Measurements from ENCODE around the gene HPN.

Gene HPN

GRCh38 chr19:35009424-35010415, 31.8 kb upstream of the HPN start:
- Histone ChIP-seq H4K20me1 (ENCODE audit: control insufficient read depth, insufficient read depth, low read depth, low read length) (peaks cover 2% of the 10 kb centered on the region; the same call in 1 of the 2 replicates), H3K27ac (ENCODE audit: low read depth, low read length) (no peak overlapping the region)

GRCh38 chr19:35011091-35011689, 30.3 kb upstream of the HPN start:
- peaks cover 82% of the 10 kb centered on the region for H3K36me3 ChIP-seq (ENCODE audit: control insufficient read depth, low read length)
- H3K4me2 ChIP-seq (ENCODE audit: low read length) = no peak overlapping the region
- H3K9me3 ChIP-seq (ENCODE audit: control insufficient read depth, insufficient read depth, low read length) = no peaks in the 10 kb centered on the region
- H3K4me3 ChIP-seq (ENCODE audit: low read length) = no peak overlapping the region
- TF ChIP-seq CTCF (IDR thresholded peaks at IDR 0.05; ENCODE audit: low read depth, low read length, poor library complexity, severe bottlenecking) (no peak), EZH2phosphoT487 (IDR thresholded peaks at IDR 0.05; ENCODE audit: borderline replicate concordance, low read length) (no peak)
- H3K79me2 ChIP-seq (ENCODE audit: control insufficient read depth, low read length) = peaks cover 10% of the 10 kb centered on the region
- H3K27me3 ChIP-seq (ENCODE audit: control insufficient read depth, low read length) = no peaks in the 10 kb centered on the region
- peaks cover 10% of the 10 kb centered on the region; the same call in 1 of the 2 replicates for H3K4me1 ChIP-seq (ENCODE audit: control insufficient read depth, low read length)
- H3K27ac ChIP-seq (ENCODE audit: low read depth, low read length) = no peak overlapping the region
- no peaks in the 10 kb centered on the region for H3F3A ChIP-seq (ENCODE audit: control insufficient read depth, insufficient read depth)
- H4K20me1 ChIP-seq (ENCODE audit: control insufficient read depth, insufficient read depth, low read depth, low read length) = no peaks in the 10 kb centered on the region; the same call in 1 of the 2 replicates
- no peaks in the 10 kb centered on the region for H3K9me2 ChIP-seq (replicated peaks; ENCODE audit: control insufficient read depth, low read length)

More at GRCh38 chr19:35009424-35010415, 31.8 kb upstream of the HPN start:
- Histone ChIP-seq H3K36me3 (ENCODE audit: control insufficient read depth, low read length) (peaks cover 79% of the 10 kb centered on the region), H3K9me3 (ENCODE audit: control insufficient read depth, insufficient read depth, low read length) (no peaks in the 10 kb centered on the region), H3K4me1 (ENCODE audit: control insufficient read depth, low read length) (peaks cover 10% of the 10 kb centered on the region; the same call in 1 of the 2 replicates), H3K4me3 (ENCODE audit: low read length) (no peak overlapping the region), H3K27me3 (ENCODE audit: control insufficient read depth, low read length) (no peaks in the 10 kb centered on the region), H3F3A (ENCODE audit: control insufficient read depth, insufficient read depth) (no peaks in the 10 kb centered on the region), H3K4me2 (ENCODE audit: low read length) (no peak overlapping the region), H3K79me2 (ENCODE audit: control insufficient read depth, low read length) (peaks cover 25% of the 10 kb centered on the region), H3K9me2 (replicated peaks; ENCODE audit: control insufficient read depth, low read length) (no peaks in the 10 kb centered on the region)
- TF ChIP-seq EZH2phosphoT487 (IDR thresholded peaks at IDR 0.05; ENCODE audit: borderline replicate concordance, low read length) (no peak), CTCF (IDR thresholded peaks at IDR 0.05; ENCODE audit: low read depth, low read length, poor library complexity, severe bottlenecking) (no peak)

- H3K79me2 ChIP-seq (ENCODE audit: control insufficient read depth, low read length) = peaks cover 2% of the 10 kb centered on the region
- no peak overlapping the region for H3K4me2 ChIP-seq (ENCODE audit: low read length)
- no peaks in the 10 kb centered on the region for H3K27me3 ChIP-seq (ENCODE audit: control insufficient read depth, low read length)
- TF ChIP-seq EZH2phosphoT487 (IDR thresholded peaks at IDR 0.05; ENCODE audit: borderline replicate concordance, low read length) = no peak
- peaks cover 10% of the 10 kb centered on the region; the same call in 1 of the 2 replicates for H3K4me1 ChIP-seq (ENCODE audit: control insufficient read depth, low read length)
- H3K27ac ChIP-seq (ENCODE audit: low read depth, low read length) = no peak overlapping the region
- no peaks in the 10 kb centered on the region for H3K9me3 ChIP-seq (ENCODE audit: control insufficient read depth, insufficient read depth, low read length)
- H3K9me2 ChIP-seq (replicated peaks; ENCODE audit: control insufficient read depth, low read length) = no peaks in the 10 kb centered on the region
- no peaks in the 10 kb centered on the region for H3F3A ChIP-seq (ENCODE audit: control insufficient read depth, insufficient read depth)
- no peaks in the 10 kb centered on the region; the same call in 1 of the 2 replicates for H4K20me1 ChIP-seq (ENCODE audit: control insufficient read depth, insufficient read depth, low read depth, low read length)
- no peak overlapping the region for H3K4me3 ChIP-seq (ENCODE audit: low read length)
- peaks cover 76% of the 10 kb centered on the region for H3K36me3 ChIP-seq (ENCODE audit: control insufficient read depth, low read length)
Observed at GRCh38 chr19:35011737-35012682, 29.5 kb upstream of the HPN start.

Measured in DOHH2 (cell line).